Testis (tissue), 2 donors: Measurements from ENCODE around the gene CFAP97D2.

Source experiments
- CTCF ChIP-seq, 3 experiments: fragments of 450-650 bp in 2 of 3; fragments of 200-600 bp in 1 of 3; sonication (generic) in 1 of 3; IDR thresholded peaks; one replicate each; pipeline ENCODE4 v1.5.1; 2016 to 2019; ENCODE audit warnings: antibody characterized with exemption in 3 of 3, mild to moderate bottlenecking in 2 of 3, moderate library complexity in 1 of 3
- POLR2A ChIP-seq: fragments of 450-650 bp; IDR thresholded peaks from one replicate; pipeline ENCODE4 v1.6.1; 2017; ENCODE audit warnings: antibody characterized with exemption, mild to moderate bottlenecking, moderate library complexity

GRCh38 chr13:114149774-114150740 is 29.0 kb upstream of the CFAP97D2 start:
- no peak for TF ChIP-seq CTCF (IDR thresholded peaks at IDR 0.05)
- no peak for TF ChIP-seq POLR2A
